ENCODE results near the gene ESD.
"Not testable (repeated sequence)": the region's sequence is repeated elsewhere in the genome, so short reads cannot be mapped to it uniquely, and the experiment has no call there.

The ESD gene

GRCh38 chr13:46756977-46757376 lies 40.0 kb downstream of the ESD start:
- no peak overlapping the region for H3K27ac ChIP-seq (ENCODE audit: low read length)
- H3K4me1 ChIP-seq (ENCODE audit: control insufficient read depth, low read depth, low read length), result peaks cover 5% of the 10 kb centered on the region
- H3K27me3 ChIP-seq (ENCODE audit: control insufficient read depth, insufficient read depth, low read length), result no peaks in the 10 kb centered on the region
- no peaks in the 10 kb centered on the region for H3K9me3 ChIP-seq (ENCODE audit: control insufficient read depth, low read depth, low read length)
- H3K4me3 ChIP-seq (ENCODE audit: low read length), result no peak overlapping the region
- H3K36me3 ChIP-seq (ENCODE audit: control insufficient read depth, low read depth, low read length), result no peaks in the 10 kb centered on the region
- no peak overlapping the region for H3K9ac ChIP-seq (ENCODE audit: low read length)

GRCh38 chr13:46755508-46755907 lies 41.5 kb downstream of the ESD start:
- H3K4me1 ChIP-seq (ENCODE audit: control insufficient read depth, low read depth, low read length); H3K27ac ChIP-seq (ENCODE audit: low read length); H3K9me3 ChIP-seq (ENCODE audit: control insufficient read depth, low read depth, low read length); H3K36me3 ChIP-seq (ENCODE audit: control insufficient read depth, low read depth, low read length); H3K27me3 ChIP-seq (ENCODE audit: control insufficient read depth, insufficient read depth, low read length); H3K9ac ChIP-seq (ENCODE audit: low read length); H3K4me3 ChIP-seq (ENCODE audit: low read length): not testable (repeated sequence)

GRCh38 chr13:46754812-46755211 lies 42.1 kb downstream of the ESD start:
- H3K4me3 ChIP-seq (ENCODE audit: low read length), result no peak overlapping the region
- no peaks in the 10 kb centered on the region for H3K27me3 ChIP-seq (ENCODE audit: control insufficient read depth, insufficient read depth, low read length)
- H3K4me1 ChIP-seq (ENCODE audit: control insufficient read depth, low read depth, low read length), result peaks cover 5% of the 10 kb centered on the region
- H3K9ac ChIP-seq (ENCODE audit: low read length), result no peak overlapping the region
- H3K36me3 ChIP-seq (ENCODE audit: control insufficient read depth, low read depth, low read length), result peaks cover 3% of the 10 kb centered on the region
- no peaks in the 10 kb centered on the region for H3K9me3 ChIP-seq (ENCODE audit: control insufficient read depth, low read depth, low read length)
- no peak overlapping the region for H3K27ac ChIP-seq (ENCODE audit: low read length)

- Histone ChIP-seq H3K9me3 (ENCODE audit: control insufficient read depth, low read depth, low read length) (no peaks in the 10 kb centered on the region), H3K9ac (ENCODE audit: low read length) (no peak overlapping the region), H3K4me1 (ENCODE audit: control insufficient read depth, low read depth, low read length) (peaks cover 5% of the 10 kb centered on the region), H3K36me3 (ENCODE audit: control insufficient read depth, low read depth, low read length) (peaks cover 3% of the 10 kb centered on the region), H3K27ac (ENCODE audit: low read length) (no peak overlapping the region), H3K4me3 (ENCODE audit: low read length) (no peak overlapping the region), H3K27me3 (ENCODE audit: control insufficient read depth, insufficient read depth, low read length) (no peaks in the 10 kb centered on the region)
Measured at GRCh38 chr13:46753917-46754316, 43.0 kb downstream of the ESD start.

GRCh38 chr13:46753137-46753536 lies 43.8 kb downstream of the ESD start:
- Histone ChIP-seq H3K27ac (ENCODE audit: low read length) (no peak overlapping the region), H3K4me1 (ENCODE audit: control insufficient read depth, low read depth, low read length) (peaks cover 5% of the 10 kb centered on the region), H3K27me3 (ENCODE audit: control insufficient read depth, insufficient read depth, low read length) (no peaks in the 10 kb centered on the region), H3K9ac (ENCODE audit: low read length) (no peak overlapping the region), H3K36me3 (ENCODE audit: control insufficient read depth, low read depth, low read length) (peaks cover 3% of the 10 kb centered on the region), H3K9me3 (ENCODE audit: control insufficient read depth, low read depth, low read length) (no peaks in the 10 kb centered on the region), H3K4me3 (ENCODE audit: low read length) (no peak overlapping the region)

GRCh38 chr13:46751811-46752635 lies 44.9 kb downstream of the ESD start:
- Histone ChIP-seq H3K9ac (ENCODE audit: low read length) (no peak overlapping the region), H3K9me3 (ENCODE audit: control insufficient read depth, low read depth, low read length) (no peaks in the 10 kb centered on the region), H3K4me3 (ENCODE audit: low read length) (no peak overlapping the region), H3K4me1 (ENCODE audit: control insufficient read depth, low read depth, low read length) (peaks cover 4% of the 10 kb centered on the region), H3K36me3 (ENCODE audit: control insufficient read depth, low read depth, low read length) (peaks cover 3% of the 10 kb centered on the region), H3K27ac (ENCODE audit: low read length) (no peak overlapping the region), H3K27me3 (ENCODE audit: control insufficient read depth, insufficient read depth, low read length) (no peaks in the 10 kb centered on the region)

- Histone ChIP-seq H3K36me3 (ENCODE audit: control insufficient read depth, low read depth, low read length) (peaks cover 3% of the 10 kb centered on the region), H3K9me3 (ENCODE audit: control insufficient read depth, low read depth, low read length) (no peaks in the 10 kb centered on the region), H3K4me3 (ENCODE audit: low read length) (no peak overlapping the region), H3K9ac (ENCODE audit: low read length) (no peak overlapping the region), H3K27ac (ENCODE audit: low read length) (no peak overlapping the region), H3K27me3 (ENCODE audit: control insufficient read depth, insufficient read depth, low read length) (no peaks in the 10 kb centered on the region), H3K4me1 (ENCODE audit: control insufficient read depth, low read depth, low read length) (no peaks in the 10 kb centered on the region)
Measured at GRCh38 chr13:46749951-46750350, 47.0 kb downstream of the ESD start.

GRCh38 chr13:46748300-46748699 lies 48.7 kb downstream of the ESD start:
- Histone ChIP-seq H3K4me3 (ENCODE audit: low read length) (no peak overlapping the region), H3K36me3 (ENCODE audit: control insufficient read depth, low read depth, low read length) (peaks cover 3% of the 10 kb centered on the region), H3K4me1 (ENCODE audit: control insufficient read depth, low read depth, low read length) (no peaks in the 10 kb centered on the region), H3K27me3 (ENCODE audit: control insufficient read depth, insufficient read depth, low read length) (no peaks in the 10 kb centered on the region), H3K27ac (ENCODE audit: low read length) (no peak overlapping the region), H3K9ac (ENCODE audit: low read length) (no peak overlapping the region), H3K9me3 (ENCODE audit: control insufficient read depth, low read depth, low read length) (no peaks in the 10 kb centered on the region)

- peaks cover 3% of the 10 kb centered on the region for H3K36me3 ChIP-seq (ENCODE audit: control insufficient read depth, low read depth, low read length)
- H3K27ac ChIP-seq (ENCODE audit: low read length), result no peak overlapping the region
- no peaks in the 10 kb centered on the region for H3K4me1 ChIP-seq (ENCODE audit: control insufficient read depth, low read depth, low read length)
Measured at GRCh38 chr13:46747031-46747820, 49.7 kb downstream of the ESD start.

GRCh38 chr13:46745706-46746105 lies 51.3 kb downstream of the ESD start:
- Histone ChIP-seq H3K4me1 (ENCODE audit: control insufficient read depth, low read depth, low read length) (no peaks in the 10 kb centered on the region), H3K27ac (ENCODE audit: low read length) (no peak overlapping the region), H3K9me3 (ENCODE audit: control insufficient read depth, low read depth, low read length) (no peaks in the 10 kb centered on the region), H3K36me3 (ENCODE audit: control insufficient read depth, low read depth, low read length) (peaks cover 3% of the 10 kb centered on the region), H3K9ac (ENCODE audit: low read length) (no peak overlapping the region), H3K27me3 (ENCODE audit: control insufficient read depth, insufficient read depth, low read length) (no peaks in the 10 kb centered on the region), H3K4me3 (ENCODE audit: low read length) (no peak overlapping the region)

More at GRCh38 chr13:46747031-46747820, 49.7 kb downstream of the ESD start:
- H3K9ac ChIP-seq (ENCODE audit: low read length), result no peak overlapping the region
- H3K9me3 ChIP-seq (ENCODE audit: control insufficient read depth, low read depth, low read length), result no peaks in the 10 kb centered on the region
- H3K4me3 ChIP-seq (ENCODE audit: low read length), result no peak overlapping the region
- H3K27me3 ChIP-seq (ENCODE audit: control insufficient read depth, insufficient read depth, low read length), result no peaks in the 10 kb centered on the region

GRCh38 chr13:46745062-46745461 lies 51.9 kb downstream of the ESD start:
- Histone ChIP-seq H3K4me3 (ENCODE audit: low read length) (no peak overlapping the region), H3K4me1 (ENCODE audit: control insufficient read depth, low read depth, low read length) (no peaks in the 10 kb centered on the region), H3K9ac (ENCODE audit: low read length) (no peak overlapping the region), H3K27me3 (ENCODE audit: control insufficient read depth, insufficient read depth, low read length) (no peaks in the 10 kb centered on the region), H3K27ac (ENCODE audit: low read length) (no peak overlapping the region), H3K36me3 (ENCODE audit: control insufficient read depth, low read depth, low read length) (no peaks in the 10 kb centered on the region), H3K9me3 (ENCODE audit: control insufficient read depth, low read depth, low read length) (no peaks in the 10 kb centered on the region)
